H1 (cell line): Measurements from ENCODE around the gene NSD2. TPM values are rescaled to one million over a fixed set of nuclear protein-coding genes. Genes with fewer than 3 reads are reported as not detected.

ENCODE experiments used
- CTCF ChIA-PET: fragments of 300-600 bp; sonication (Branson Sonifier 250); formaldehyde crosslinking; loops from one replicate; lab custom pipeline; 2021; ENCODE audit not compliant: partially characterized antibody; lab: Charles Lee
- POLR2A ChIA-PET: fragments of 300-600 bp; sonication (Branson Sonifier 250); formaldehyde crosslinking; loops from one replicate; lab custom pipeline; 2021; ENCODE audit warnings: inconsistent platforms; ENCODE audit not compliant: partially characterized antibody; lab: Charles Lee
- DNase-seq, 2 experiments: peaks; one replicate each; pipeline versions ENCODE4 v3.0.0 to v3.0.0-alpha.2; 2010 to 2022; ENCODE audit warnings: low spot score in 2 of 2, low read depth in 1 of 2, mixed read lengths in 1 of 2
- FAIRE-seq: peaks from 2 replicates; lab custom pipeline; 2011; peaks lifted over from hg19 to GRCh38; lab: Jason Lieb, UNC
- H2AFZ ChIP-seq: 2 replicates; pipeline ENCODE4 v1.8.1; 2012; ENCODE audit warnings: low read length, inconsistent platforms
- H2AK5ac ChIP-seq: 2 replicates; pipeline ENCODE4 v1.6.1; 2013; ENCODE audit warnings: low read depth, low read length
- H2BK120ac ChIP-seq: replicated peaks from 2 replicates; pipeline ENCODE3; 2013; ENCODE audit warnings: low read depth, low read length, inconsistent platforms
- H2BK12ac ChIP-seq: 2 replicates; pipeline ENCODE4 v1.6.1; 2013; ENCODE audit warnings: low read depth, low read length
- H2BK15ac ChIP-seq: 2 replicates; pipeline ENCODE4 v1.6.1; 2013; ENCODE audit warnings: low read length
- H2BK20ac ChIP-seq: 2 replicates; pipeline ENCODE4 v1.6.1; 2013; ENCODE audit warnings: low read length
- H2BK5ac ChIP-seq: 2 replicates; pipeline ENCODE4 v1.6.1; 2013; ENCODE audit warnings: low read depth, low read length
- H3K14ac ChIP-seq: 2 replicates; pipeline ENCODE4 v1.6.1; 2013; ENCODE audit warnings: inconsistent platforms; ENCODE audit not compliant: insufficient read length
- H3K18ac ChIP-seq: 2 replicates; pipeline ENCODE4 v1.6.1; 2013; ENCODE audit warnings: low read length; ENCODE audit errors: extremely low read depth
- H3K23ac ChIP-seq: 2 replicates; pipeline ENCODE4 v1.6.1; 2013; ENCODE audit warnings: inconsistent platforms; ENCODE audit not compliant: insufficient read length
- H3K23me2 ChIP-seq: 2 replicates; pipeline ENCODE4 v1.6.1; 2013; ENCODE audit warnings: low read depth, low read length
- H3K27ac ChIP-seq: 2 replicates; pipeline ENCODE4 v1.6.1; 2011; ENCODE audit warnings: low read depth, low read length, inconsistent platforms
- H3K27me3 ChIP-seq, 4 experiments: replicated peaks in 1 of 4; 1 replicate in 1 of 4; 2 replicates in 3 of 4; pipeline versions ENCODE4 v1.6.1 to v1.8.1; 2011 to 2013; ENCODE audit warnings: low read length in 3 of 4, mild to moderate bottlenecking in 3 of 4, inconsistent platforms in 2 of 4, mixed read lengths in 2 of 4, moderate library complexity in 1 of 4; ENCODE audit not compliant: control insufficient read depth in 3 of 4, insufficient read depth in 3 of 4; ENCODE audit errors: extremely low read depth in 1 of 4
- H3K36me3 ChIP-seq, 4 experiments: 2 replicates each; pipeline versions ENCODE4 v1.6.1 to v1.8.1; 2011 to 2013; ENCODE audit warnings: mild to moderate bottlenecking in 4 of 4, low read length in 3 of 4, moderate library complexity in 2 of 4, control low read depth in 1 of 4, inconsistent platforms in 1 of 4; ENCODE audit not compliant: insufficient read depth in 4 of 4, control insufficient read depth in 2 of 4
- H3K4ac ChIP-seq: replicated peaks from 2 replicates; pipeline ENCODE3; 2013; ENCODE audit warnings: low read length, low read depth, mixed read lengths, inconsistent platforms; ENCODE audit not compliant: insufficient read length
- H3K4me1 ChIP-seq, 4 experiments: replicated peaks in 1 of 4; 1 replicate in 1 of 4; 2 replicates in 3 of 4; pipeline versions ENCODE4 v1.6.1 to v1.8.1; 2011 to 2013; ENCODE audit warnings: low read length in 3 of 4, inconsistent platforms in 2 of 4, mixed read lengths in 1 of 4; ENCODE audit not compliant: insufficient read depth in 4 of 4, control insufficient read depth in 3 of 4
- H3K4me2 ChIP-seq, 2 experiments: 2 replicates each; pipeline versions ENCODE4 v1.6.1 to v1.8.1; 2011 to 2013; ENCODE audit warnings: low read depth in 2 of 2, low read length in 2 of 2, control low read depth in 1 of 2, inconsistent platforms in 1 of 2, mild to moderate bottlenecking in 1 of 2; ENCODE audit not compliant: insufficient read depth in 1 of 2
- H3K4me3 ChIP-seq, 4 experiments: fragments of 200-600, 300-600 bp in 1 of 4; sonication (generic), shearing (Covaris generic), sonication (Bioruptor Twin) in 1 of 4; 2 replicates each; pipeline versions ENCODE4 v1.5.1 to v1.8.1; 2011 to 2016; ENCODE audit warnings: low read length in 4 of 4, low read depth in 3 of 4, control low read depth in 2 of 4, inconsistent platforms in 2 of 4, mild to moderate bottlenecking in 2 of 4, mixed read lengths in 1 of 4, moderate library complexity in 1 of 4; ENCODE audit not compliant: insufficient read depth in 2 of 4; ENCODE audit errors: extremely low read depth in 1 of 4
- H3K56ac ChIP-seq: replicated peaks from 2 replicates; pipeline ENCODE3; 2013; ENCODE audit warnings: low read depth, mild to moderate bottlenecking, mixed read lengths, low read length, inconsistent platforms; ENCODE audit not compliant: insufficient read length
- H3K79me1 ChIP-seq: 2 replicates; pipeline ENCODE4 v1.6.1; 2013; ENCODE audit warnings: low read depth, low read length, control low read depth
- H3K79me2 ChIP-seq, 2 experiments: 2 replicates each; pipeline versions ENCODE4 v1.6.1 to v1.8.1; 2012 to 2013; ENCODE audit warnings: low read length in 2 of 2, mild to moderate bottlenecking in 2 of 2, inconsistent platforms in 1 of 2; ENCODE audit not compliant: insufficient read depth in 2 of 2, control insufficient read depth in 1 of 2
- H3K9ac ChIP-seq, 4 experiments: replicated peaks in 1 of 4; 1 replicate in 1 of 4; 2 replicates in 3 of 4; pipeline versions ENCODE4 v1.6.1 to v1.8.1; 2011 to 2013; ENCODE audit warnings: low read depth in 3 of 4, low read length in 3 of 4, control low read depth in 2 of 4, mild to moderate bottlenecking in 2 of 4, moderate library complexity in 2 of 4, inconsistent platforms in 1 of 4; ENCODE audit errors: extremely low read depth in 1 of 4
- H3K9me3 ChIP-seq, 2 experiments: 2 replicates each; pipeline versions ENCODE4 v1.6.1 to v1.8.1; 2012 to 2013; ENCODE audit warnings: mild to moderate bottlenecking in 2 of 2, moderate library complexity in 2 of 2, control low read depth in 1 of 2, inconsistent platforms in 1 of 2, low read depth in 1 of 2, low read length in 1 of 2, mixed read lengths in 1 of 2; ENCODE audit not compliant: insufficient read depth in 2 of 2
- H4K20me1 ChIP-seq, 2 experiments: replicated peaks in 1 of 2; 2 replicates each; pipeline versions ENCODE3 to v1.8.1; 2011 to 2013; ENCODE audit warnings: inconsistent platforms in 2 of 2, low read length in 2 of 2, mild to moderate bottlenecking in 1 of 2; ENCODE audit not compliant: insufficient read depth in 2 of 2, control insufficient read depth in 1 of 2
- H4K5ac ChIP-seq: 2 replicates; pipeline ENCODE4 v1.6.1; 2013; ENCODE audit warnings: low read length, low read depth, mixed read lengths, inconsistent platforms; ENCODE audit not compliant: insufficient read length
- H4K8ac ChIP-seq: 2 replicates; pipeline ENCODE4 v1.8.0; 2013; ENCODE audit warnings: mild to moderate bottlenecking, moderate library complexity, low read length, inconsistent platforms; ENCODE audit not compliant: insufficient read depth; ENCODE audit errors: extremely low read depth
- H4K91ac ChIP-seq: replicated peaks from 2 replicates; pipeline ENCODE3; 2013; ENCODE audit warnings: low read length, mixed read lengths, inconsistent platforms; ENCODE audit not compliant: insufficient read length
- ASH2L ChIP-seq: fragments of 200-600, 300-600 bp; sonication (generic); IDR thresholded peaks from one replicate; pipeline ENCODE4 v1.7.1; 2017; ENCODE audit warnings: low read length
- BRCA1 ChIP-seq: IDR thresholded peaks from 2 replicates; pipeline ENCODE4 v1.6.1; 2012; ENCODE audit warnings: low read depth, low read length, improper control_type of control experiment
- CBX5 ChIP-seq: fragments of 300-800, 300-1000 bp; sonication (generic); IDR thresholded peaks from 2 replicates; pipeline ENCODE4 v1.7.1; 2016; ENCODE audit warnings: antibody characterized with exemption, low read length, low read depth
- EGR1 ChIP-seq: IDR thresholded peaks from 2 replicates; pipeline ENCODE4 v1.6.1; 2011; ENCODE audit warnings: low read depth, low read length, borderline replicate concordance
- EP300 ChIP-seq, 2 experiments: IDR thresholded peaks; 1 replicate in 1 of 2; 2 replicates in 1 of 2; pipeline ENCODE4 v1.6.1; 2011 to 2012; ENCODE audit warnings: low read depth in 2 of 2, low read length in 2 of 2, mild to moderate bottlenecking in 2 of 2, borderline replicate concordance in 1 of 2, inconsistent platforms in 1 of 2, moderate library complexity in 1 of 2
- HDAC6 ChIP-seq: IDR thresholded peaks from one replicate; pipeline ENCODE4 v1.7.1; 2012; ENCODE audit warnings: low read depth, mild to moderate bottlenecking, inconsistent platforms, low read length, moderate library complexity
- KDM1A ChIP-seq: fragments of 200-600, 300-600 bp; sonication (generic); IDR thresholded peaks from 2 replicates; pipeline ENCODE4 v1.7.1; 2016; ENCODE audit warnings: mild to moderate bottlenecking, low read length, borderline replicate concordance
- NRF1 ChIP-seq: IDR thresholded peaks from 2 replicates; pipeline ENCODE4 v1.6.1; 2011; ENCODE audit warnings: mild to moderate bottlenecking, low read depth, low read length, improper control_type of control experiment
- RNF2 ChIP-seq: fragments of 200-900, 300-1000 bp; sonication (generic); IDR thresholded peaks from 2 replicates; pipeline ENCODE4 v1.7.1; 2016; ENCODE audit warnings: borderline replicate concordance, low read depth, mild to moderate bottlenecking, antibody characterized with exemption, low read length; ENCODE audit not compliant: poor library complexity, severe bottlenecking; ENCODE audit errors: missing control alignments
- RXRA ChIP-seq: IDR thresholded peaks from 2 replicates; pipeline ENCODE4 v1.6.1; 2011; ENCODE audit warnings: low read depth, mild to moderate bottlenecking, low read length, moderate library complexity; ENCODE audit not compliant: insufficient read depth
- SIRT6 ChIP-seq: IDR thresholded peaks from one replicate; pipeline ENCODE4 v1.7.1; 2012; ENCODE audit warnings: low read length, inconsistent platforms
- SP2 ChIP-seq: IDR thresholded peaks from 2 replicates; pipeline ENCODE4 v1.6.1; 2012; ENCODE audit warnings: mild to moderate bottlenecking, low read length, inconsistent platforms
- WGBS, 2 experiments: shearing (Covaris generic) in 1 of 2; methylation state at CpG; one replicate each; pipeline versions ENCODE4 v1.1.6 to v1.1.7; 2013 to 2015; ENCODE audit warnings: low lambda C conversion rate in 2 of 2, mixed read lengths in 2 of 2, inconsistent platforms in 1 of 2, low coverage in 1 of 2, missing lambda C conversion rate in 1 of 2; ENCODE audit not compliant: insufficient replicate concordance in 2 of 2, insufficient coverage in 1 of 2, insufficient read length in 1 of 2; ENCODE audit errors: extremely low coverage in 1 of 2, missing lambda C conversion rate in 1 of 2; 5-methylcytosine and 5-hydroxymethylcytosine counted together
- polyA plus RNA-seq, 7 experiments: library from polyadenylated mRNA; depleted of rRNA in 3 of 7; stranded (reverse) in 5 of 7; unstranded in 2 of 7; fragments of >200 nt in 5 of 7; fragments of 200-250 nt in 2 of 7; gene quantifications; 1 replicate in 5 of 7; 2 replicates in 1 of 7; 4 replicates in 1 of 7; pipeline versions ENCODE4 v1.2.1 to v1.2.3, GENCODE V29; 2011 to 2013; ENCODE audit warnings: missing spikeins in 2 of 7, mixed read lengths in 2 of 7
- total RNA-seq: library from RNA; stranded (reverse); fragmentation: NEBNext Ultra II Directional; extraction: Animal tissue kit (Norgen Biotek cat#: 25700); gene quantifications from 2 replicates; pipeline ENCODE4 v1.2.1, GENCODE V29; 2021

The NSD2 gene
- total and polyA plus RNA-seq, 2 of the 8 experiments (the other 6 are each of a cell fraction or from before 2014, with no cell fraction given) = 26.7 to 129 TPM

DNA sequence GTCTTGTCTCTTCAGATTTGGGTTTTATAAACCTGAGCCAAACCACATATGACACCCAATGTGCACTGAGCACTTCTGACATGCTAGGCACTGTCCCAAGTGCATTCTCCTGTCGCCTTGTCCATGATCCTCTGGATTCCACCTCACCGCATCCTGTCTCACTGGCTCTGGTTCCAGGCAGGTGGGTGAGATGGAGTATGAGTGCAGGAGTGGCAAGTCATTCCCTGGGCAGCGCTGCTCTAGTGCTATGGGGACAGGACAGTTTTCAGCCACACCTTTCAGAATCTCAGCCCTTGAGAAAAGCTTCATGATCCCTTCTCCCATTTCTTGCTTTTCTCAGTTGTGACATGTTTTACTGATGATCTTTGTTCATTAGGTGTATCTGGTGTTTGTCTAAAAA lies 66.4 kb downstream of the NSD2 start:
- peaks cover 3% of the 10 kb centered on the region for H3K79me1 ChIP-seq
- peaks cover 3 to 8% of the 10 kb centered on the region in 2 experiments for H4K20me1 ChIP-seq
- no peak overlapping the region for H3K4me2 ChIP-seq
- no peak overlapping the region for H2BK5ac ChIP-seq
- H2BK20ac ChIP-seq = no peak overlapping the region
- H3K9me3 ChIP-seq = no peaks in the 10 kb centered on the region
- H2BK120ac ChIP-seq = no peak overlapping the region
- no peak overlapping the region for H3K4ac ChIP-seq
- no peak overlapping the region for H4K8ac ChIP-seq
- H3K79me2 ChIP-seq = no peaks in the 10 kb centered on the region; a peak in 1 of 4 replicates
- no peaks in the 10 kb centered on the region for H3K4me1 ChIP-seq
- no peak overlapping the region for H3K23ac ChIP-seq
- peaks cover 15 to 54% (median 38%) of the 10 kb centered on the region in 4 experiments for H3K36me3 ChIP-seq
- H3K14ac ChIP-seq = no peak overlapping the region
- no peak overlapping the region for H4K91ac ChIP-seq
- no peak overlapping the region for H2AFZ ChIP-seq
- CTCF ChIA-PET = no interaction called here
- no peak overlapping the region for H3K4me3 ChIP-seq
- no peaks in the 10 kb centered on the region for H3K23me2 ChIP-seq
- no peak overlapping the region for H2BK15ac ChIP-seq
- H2AK5ac ChIP-seq = no peak overlapping the region
- TF ChIP-seq EP300 (IDR thresholded peaks at IDR 0.05; ENCODE audit: borderline replicate concordance in 1 of 2, low read depth in 2 of 2, low read length in 2 of 2) (no peak), SP2 (no peak), BRCA1 (no peak), KDM1A (no peak), EGR1 (no peak), HDAC6 (no peak), RNF2 (no peak), ASH2L (no peak), CBX5 (no peak), SIRT6 (no peak), NRF1 (no peak), RXRA (no peak)
- FAIRE-seq (no peak), DNase-seq (no peak)
- POLR2A ChIA-PET = no interaction called here
- no peak overlapping the region for H3K56ac ChIP-seq
- no peak overlapping the region for H4K5ac ChIP-seq
- H3K27ac ChIP-seq = no peak overlapping the region
- no peak overlapping the region for H3K9ac ChIP-seq
- no peaks in the 10 kb centered on the region for H3K27me3 ChIP-seq
- WGBS, 2 experiments = 83% methylated on average over 3 of the region's 3 CpGs; no CpG with 5 or more reads in 1 of the 2 experiments
- no peak overlapping the region for H2BK12ac ChIP-seq
- H3K18ac ChIP-seq = no peak overlapping the region
